Panc1 (cell line): ENCODE data around the gene PFN1. TPM values are rescaled to one million over a fixed set of nuclear protein-coding genes. Genes with fewer than 3 reads are reported as not detected.

ENCODE experiments used
- ATAC-seq: fragments of 200-7000 bp; cut with Tn5 transposase; 2 replicates; pipeline ENCODE4 v1.9.1; 2020; ENCODE audit warnings: mild to moderate bottlenecking, moderate library complexity
- BruUV-seq: library from RNA; stranded (reverse); fragments of 400-500 nt; replicated peaks from 2 replicates; lab custom pipeline; 2021; lab: Mats Ljungman, UMichigan
- CTCF ChIA-PET: fragments of 300-600 bp; sonication (Branson Sonifier 250); formaldehyde crosslinking; loops from one replicate; lab custom pipeline; 2022; ENCODE audit warnings: antibody characterized with exemption; lab: Charles Lee
- POLR2A ChIA-PET: fragments of 300-600 bp; sonication (Branson Sonifier 250); formaldehyde crosslinking; loops from one replicate; lab custom pipeline; 2022; ENCODE audit warnings: antibody characterized with exemption; lab: Charles Lee
- DNase-seq: peaks from one replicate; pipeline ENCODE4 v3.0.0-alpha.2; 2010; ENCODE audit warnings: low read depth, low spot score
- H3K27ac ChIP-seq: 2 replicates; pipeline ENCODE4 v1.5.1; 2011; ENCODE audit warnings: mild to moderate bottlenecking, low read length, inconsistent platforms
- H3K27me3 ChIP-seq: fragments of 200-500 bp; sonication (Bioruptor generic); 2 replicates; pipeline ENCODE4 v1.6.0; 2014; ENCODE audit warnings: low read length, inconsistent platforms; ENCODE audit not compliant: control insufficient read depth, insufficient read depth
- H3K36me3 ChIP-seq: fragments of 200-500 bp; sonication (Bioruptor generic); 2 replicates; pipeline ENCODE4 v1.5.1; 2014; ENCODE audit warnings: inconsistent platforms, mild to moderate bottlenecking, low read length, moderate library complexity; ENCODE audit not compliant: control insufficient read depth, insufficient read depth
- H3K4me1 ChIP-seq: 2 replicates; pipeline ENCODE4 v1.5.1; 2011; ENCODE audit warnings: inconsistent platforms, mild to moderate bottlenecking, low read length, moderate library complexity; ENCODE audit not compliant: control insufficient read depth, insufficient read depth
- H3K4me3 ChIP-seq, 2 experiments: 2 replicates each; pipeline ENCODE4 v1.5.1; 2011 to 2012; ENCODE audit warnings: low read depth in 2 of 2, low read length in 2 of 2, mild to moderate bottlenecking in 2 of 2, inconsistent platforms in 1 of 2, moderate library complexity in 1 of 2
- H3K9me3 ChIP-seq: fragments of 200-500 bp; sonication (Bioruptor generic); 2 replicates; pipeline ENCODE4 v1.5.1; 2014; ENCODE audit warnings: low read depth, mild to moderate bottlenecking, inconsistent platforms, low read length, moderate library complexity; ENCODE audit not compliant: control insufficient read depth, insufficient read depth
- CTCF ChIP-seq: fragments of 450-650 bp; IDR thresholded peaks from 2 replicates; pipeline ENCODE4 v1.5.1; 2017; ENCODE audit warnings: mild to moderate bottlenecking
- POLR2AphosphoS5 ChIP-seq: IDR thresholded peaks from 2 replicates; pipeline ENCODE4 v1.6.1; 2012; ENCODE audit warnings: mild to moderate bottlenecking, low read depth, low read length, moderate library complexity
- REST ChIP-seq, 2 experiments: IDR thresholded peaks; 2 replicates each; pipeline ENCODE4 v1.6.1; 2011 to 2012; ENCODE audit warnings: low read depth in 2 of 2, control low read depth in 1 of 2, low read length in 1 of 2, mild to moderate bottlenecking in 1 of 2, moderate library complexity in 1 of 2; ENCODE audit not compliant: insufficient read depth in 1 of 2
- SIN3A ChIP-seq: IDR thresholded peaks from 2 replicates; pipeline ENCODE4 v1.6.1; 2012; ENCODE audit warnings: low read depth, mild to moderate bottlenecking, low read length, moderate library complexity, borderline replicate concordance; ENCODE audit not compliant: insufficient read depth
- TCF7L2 ChIP-seq: IDR thresholded peaks from 2 replicates; pipeline ENCODE4 v1.6.1; 2011; ENCODE audit warnings: mild to moderate bottlenecking, low read depth, low read length, inconsistent platforms
- in situ Hi-C: cut with HindIII; loops from 2 replicates; pipeline ENCODE4 v1.10.0; 2016; ENCODE audit warnings: low sequenced_read_pairs, low pct_unique_long_range_greater_than_20kb
- intact Hi-C: fragments of 100-400 bp; cut with micrococcal nuclease; formaldehyde crosslinking; loops from one replicate; pipeline ENCODE4 v1.10.0; 2022; ENCODE audit not compliant: unreplicated experiment
- total RNA-seq: library from RNA; stranded (reverse); gene quantifications from one replicate; pipeline ENCODE4 v1.2.1, GENCODE V29; 2021; ENCODE audit not compliant: unreplicated experiment

The PFN1 gene
- total RNA-seq, 1 experiment from 2014 or later: 1,074 TPM

- no peak for ATAC-seq
- intact Hi-C loops (no loop called here), in situ Hi-C loops (no loop called here)
- ChIA-PET POLR2A (no interaction called here), CTCF (no interaction called here)
- no peaks in the 10 kb centered on the region for H3K9me3 ChIP-seq
- TF ChIP-seq POLR2AphosphoS5 (no peak), TCF7L2 (no peak), CTCF (no peak), REST (IDR thresholded peaks at IDR 0.05; ENCODE audit: insufficient read depth in 1 of 2, low read depth in 2 of 2, low read length in 1 of 2) (no peak), SIN3A (no peak)
- H3K36me3 ChIP-seq: no peaks in the 10 kb centered on the region
- H3K4me3 ChIP-seq: no peak overlapping the region
- no peak for DNase-seq
- H3K4me1 ChIP-seq: no peaks in the 10 kb centered on the region
- H3K27ac ChIP-seq: no peak overlapping the region
- no peaks in the 10 kb centered on the region for H3K27me3 ChIP-seq
- BruUV-seq: no TSS peak
Measured at GRCh38 chr17:4958102-4958501, 9.8 kb upstream of the PFN1 start.

DNA sequence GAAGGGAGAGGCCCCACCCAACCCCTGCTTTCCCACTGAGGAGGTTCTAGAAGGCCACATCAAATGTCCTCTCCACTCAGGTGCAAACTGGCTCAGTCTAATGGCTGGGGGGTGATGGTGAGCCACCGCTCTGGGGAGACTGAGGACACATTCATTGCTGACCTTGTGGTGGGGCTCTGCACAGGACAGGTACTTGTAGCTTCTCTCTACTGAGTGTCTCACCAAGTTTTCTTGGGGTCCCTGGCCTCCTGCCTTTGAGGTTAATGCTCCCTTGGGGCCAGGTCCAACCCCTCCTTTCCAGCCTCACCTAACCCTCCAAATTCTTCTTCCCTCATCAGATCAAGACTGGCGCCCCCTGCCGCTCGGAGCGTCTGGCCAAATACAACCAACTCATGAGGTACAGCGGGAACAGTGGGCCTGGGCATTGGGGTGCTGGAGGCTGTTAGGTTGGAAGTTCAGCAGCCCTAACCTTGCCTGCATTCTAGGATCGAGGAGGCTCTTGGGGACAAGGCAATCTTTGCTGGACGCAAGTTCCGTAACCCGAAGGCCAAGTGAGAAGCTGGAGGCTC lies 8.2 kb upstream of the PFN1 start:
- POLR2A ChIA-PET: no interaction called here
- CTCF ChIA-PET: no interaction called here
- TF ChIP-seq CTCF (no peak), REST (IDR thresholded peaks at IDR 0.05; ENCODE audit: insufficient read depth in 1 of 2, low read depth in 2 of 2, low read length in 1 of 2) (no peak), TCF7L2 (no peak), SIN3A (no peak), POLR2AphosphoS5 (no peak)
- in situ Hi-C loops: no loop called here
- BruUV-seq: no TSS peak
- no peaks in the 10 kb centered on the region for H3K9me3 ChIP-seq
- intact Hi-C loops: no loop called here
- H3K4me1 ChIP-seq: peaks cover 3% of the 10 kb centered on the region; the same call in 1 of the 2 replicates
- no peak for ATAC-seq
- no peak overlapping the region for H3K4me3 ChIP-seq
- H3K27ac ChIP-seq: no peak overlapping the region
- DNase-seq: no peak
- no peaks in the 10 kb centered on the region for H3K36me3 ChIP-seq
- no peaks in the 10 kb centered on the region for H3K27me3 ChIP-seq
